KMS-11 (cell line): ENCODE data around the gene TEX35.

Experiments used
- H2AFZ ChIP-seq: fragments of 200-600 bp; sonication (generic); 2 replicates; pipeline ENCODE4 v1.6.1; 2016; ENCODE audit warnings: antibody characterized with exemption, mixed run types, low read depth
- H3K27ac ChIP-seq: fragments of 200-600 bp; sonication (generic); 2 replicates; pipeline ENCODE4 v1.6.1; 2016; ENCODE audit warnings: mild to moderate bottlenecking, mixed run types
- H3K27me3 ChIP-seq: fragments of 200-600 bp; sonication (generic); 2 replicates; pipeline ENCODE4 v1.6.1; 2017; ENCODE audit warnings: mild to moderate bottlenecking, low read depth, mixed run types, moderate library complexity; ENCODE audit not compliant: insufficient read depth
- H3K36me3 ChIP-seq: fragments of 200-600 bp; sonication (generic); 2 replicates; pipeline ENCODE4 v1.6.1; 2017; ENCODE audit warnings: mild to moderate bottlenecking, mixed run types; ENCODE audit not compliant: insufficient read depth
- H3K4me1 ChIP-seq: fragments of 200-600 bp; sonication (generic); 2 replicates; pipeline ENCODE4 v1.6.1; 2016; ENCODE audit warnings: mild to moderate bottlenecking, low read depth, mixed run types; ENCODE audit not compliant: poor library complexity, severe bottlenecking
- H3K4me2 ChIP-seq: fragments of 200-600 bp; sonication (generic); 2 replicates; pipeline ENCODE4 v1.7.0; 2016; ENCODE audit warnings: mild to moderate bottlenecking, mixed run types
- H3K4me3 ChIP-seq: fragments of 200-600 bp; sonication (generic); IDR thresholded peaks from 2 replicates; pipeline ENCODE4 v1.6.1; 2017; ENCODE audit warnings: low read depth, low read length, mixed read lengths; ENCODE audit not compliant: insufficient read depth
- H3K79me2 ChIP-seq: fragments of 200-600 bp; sonication (generic); 2 replicates; pipeline ENCODE4 v1.6.1; 2016; ENCODE audit warnings: low read depth, mixed run types; ENCODE audit not compliant: insufficient read depth
- H3K9ac ChIP-seq: fragments of 200-600 bp; sonication (generic); 2 replicates; pipeline ENCODE4 v1.6.1; 2016; ENCODE audit warnings: mild to moderate bottlenecking, mixed run types
- H4K20me1 ChIP-seq: fragments of 200-600 bp; sonication (generic); 2 replicates; pipeline ENCODE4 v1.6.1; 2016; ENCODE audit warnings: mild to moderate bottlenecking, mixed run types; ENCODE audit not compliant: insufficient read depth
- CTCF ChIP-seq: fragments of 200-600 bp; sonication (generic); conservative IDR thresholded peaks from 2 replicates; pipeline ENCODE4 v1.6.1; 2017; ENCODE audit warnings: low read depth, mild to moderate bottlenecking, antibody characterized with exemption, low read length, moderate library complexity, mixed read lengths

The TEX35 gene

GRCh38 chr1:178490136-178490535 is 22.8 kb upstream of the TEX35 start:
- Histone ChIP-seq H2AFZ (no peak overlapping the region), H3K4me2 (no peak overlapping the region), H4K20me1 (no peaks in the 10 kb centered on the region), H3K27me3 (no peaks in the 10 kb centered on the region), H3K36me3 (no peaks in the 10 kb centered on the region), H3K27ac (no peak overlapping the region), H3K4me3 (no peak overlapping the region), H3K9ac (no peak overlapping the region), H3K79me2 (no peaks in the 10 kb centered on the region), H3K4me1 (no peaks in the 10 kb centered on the region)
- TF ChIP-seq CTCF: no peak

- H3K27me3 ChIP-seq: no peaks in the 10 kb centered on the region
Measured at GRCh38 chr1:178490967-178491366, 21.9 kb upstream of the TEX35 start.

DNA sequence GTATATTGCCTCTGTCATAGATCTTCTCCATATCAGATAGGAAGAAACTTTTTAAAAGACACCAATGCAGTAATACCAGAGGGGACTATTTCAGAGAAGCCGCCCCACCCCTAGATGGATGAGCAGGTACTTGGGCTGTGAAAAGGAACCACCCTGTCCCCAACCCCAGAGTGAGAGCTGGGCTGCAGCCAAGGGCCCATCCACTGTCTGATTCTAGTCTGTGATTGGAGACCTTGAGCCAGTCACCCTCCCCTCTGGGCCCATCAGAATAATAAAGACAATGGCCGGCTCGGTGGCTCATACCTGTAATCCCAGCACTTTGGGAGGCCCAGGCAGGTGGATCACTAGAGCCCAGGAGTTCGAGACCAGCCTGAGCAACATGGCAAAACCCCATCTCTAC is 21.2 kb upstream of the TEX35 start:
- H3K4me1 ChIP-seq: no peaks in the 10 kb centered on the region
- H3K9ac ChIP-seq: no peak overlapping the region
- no peak for TF ChIP-seq CTCF
- H3K27ac ChIP-seq: no peak overlapping the region
- H3K36me3 ChIP-seq: no peaks in the 10 kb centered on the region
- H4K20me1 ChIP-seq: no peaks in the 10 kb centered on the region
- H3K27me3 ChIP-seq: no peaks in the 10 kb centered on the region
- no peak overlapping the region for H2AFZ ChIP-seq
- H3K4me2 ChIP-seq: no peak overlapping the region
- no peak overlapping the region for H3K4me3 ChIP-seq
- no peaks in the 10 kb centered on the region for H3K79me2 ChIP-seq

More at GRCh38 chr1:178490967-178491366, 21.9 kb upstream of the TEX35 start:
- H3K79me2 ChIP-seq: no peaks in the 10 kb centered on the region
- TF ChIP-seq CTCF: no peak
- H3K9ac ChIP-seq: no peak overlapping the region
- no peaks in the 10 kb centered on the region for H3K36me3 ChIP-seq
- no peaks in the 10 kb centered on the region for H4K20me1 ChIP-seq
- no peaks in the 10 kb centered on the region for H3K4me1 ChIP-seq
- no peak overlapping the region for H3K4me2 ChIP-seq
- no peak overlapping the region for H2AFZ ChIP-seq
- H3K4me3 ChIP-seq: no peak overlapping the region
- no peak overlapping the region for H3K27ac ChIP-seq

GRCh38 chr1:178492341-178492740 is 20.6 kb upstream of the TEX35 start:
- H3K4me1 ChIP-seq: no peaks in the 10 kb centered on the region
- no peaks in the 10 kb centered on the region for H3K79me2 ChIP-seq
- no peaks in the 10 kb centered on the region for H4K20me1 ChIP-seq
- no peak overlapping the region for H3K4me2 ChIP-seq
- TF ChIP-seq CTCF: no peak
- no peaks in the 10 kb centered on the region for H3K27me3 ChIP-seq
- H3K27ac ChIP-seq: no peak overlapping the region
- H3K4me3 ChIP-seq: no peak overlapping the region
- no peaks in the 10 kb centered on the region for H3K36me3 ChIP-seq
- H3K9ac ChIP-seq: no peak overlapping the region
- H2AFZ ChIP-seq: no peak overlapping the region
